ENCODE measurements around the gene CNTNAP2.

GRCh38 chr7:147923841-147924240 is 1807.2 kb downstream of the CNTNAP2 start:
- TF ChIP-seq CTCF (IDR thresholded peaks at IDR 0.05 in 2 of 3, conservative IDR thresholded peaks at IDR 0.05 in 1 of 3; ENCODE audit: insufficient read depth in 2 of 3, low read depth in 1 of 3, low read length in 3 of 3) (no peak), EZH2 (IDR thresholded peaks at IDR 0.05; ENCODE audit: borderline replicate concordance, low read depth, low read length) (no peak), YY1 (IDR thresholded peaks at IDR 0.05; ENCODE audit: borderline replicate concordance in 1 of 3, control insufficient read depth in 1 of 3, extremely low read depth in 1 of 3, insufficient read depth in 3 of 3, insufficient read length in 1 of 3, insufficient replicate concordance in 2 of 3, low read depth in 1 of 3, low read length in 2 of 3) (no peak), ZNF12 (CRISPR knock-in tag; IDR thresholded peaks at IDR 0.05) (no peak), POLR2AphosphoS5 (IDR thresholded peaks at IDR 0.05; ENCODE audit: control insufficient read depth, insufficient read depth, low read depth, low read length) (no peak), NBN (IDR thresholded peaks at IDR 0.05; ENCODE audit: low read depth) (no peak), TARDBP (IDR thresholded peaks at IDR 0.05) (no peak), HMGXB4 (CRISPR knock-in tag; IDR thresholded peaks at IDR 0.05) (no peak), RBBP5 (IDR thresholded peaks at IDR 0.05; ENCODE audit: borderline replicate concordance, insufficient read depth, low read length, poor library complexity, severe bottlenecking) (no peak), FOS (IDR thresholded peaks at IDR 0.05; ENCODE audit: extremely low read depth, insufficient read length) (no peak), TSHZ1 (CRISPR knock-in tag; IDR thresholded peaks at IDR 0.05) (no peak), TAF15 (IDR thresholded peaks at IDR 0.05; ENCODE audit: low read depth, low read length) (no peak)
